WTC11 (cell line): Measurements from ENCODE around the gene TNIK.

ENCODE experiments used
- ETV6 ChIP-seq: sonication (generic); formaldehyde crosslinking; IDR thresholded peaks from 2 replicates; pipeline ENCODE4 v1.8.1; 2022; ENCODE audit warnings: mild to moderate bottlenecking, missing genetic modification reagents
- FOXP4 ChIP-seq: sonication (generic); formaldehyde crosslinking; IDR thresholded peaks from 2 replicates; pipeline ENCODE4 v1.8.0; 2022; ENCODE audit warnings: mild to moderate bottlenecking, missing genetic modification reagents
- OVOL2 ChIP-seq: fragments of 250-450 bp; sonication (Bioruptor Pico); IDR thresholded peaks from 2 replicates; pipeline ENCODE4 v1.9.0; 2021; ENCODE audit warnings: mild to moderate bottlenecking, borderline replicate concordance
- SMAD3 ChIP-seq: sonication (generic); formaldehyde crosslinking; IDR thresholded peaks from 2 replicates; pipeline ENCODE4 v1.8.0; 2022; ENCODE audit warnings: missing genetic modification reagents, mild to moderate bottlenecking, borderline replicate concordance
- SP1 ChIP-seq: sonication (generic); formaldehyde crosslinking; conservative IDR thresholded peaks from 2 replicates; pipeline ENCODE4 v1.8.1; 2022; ENCODE audit warnings: missing genetic modification reagents
- TP53 ChIP-seq: sonication (generic); formaldehyde crosslinking; IDR thresholded peaks from 2 replicates; pipeline ENCODE4 v1.8.1; 2023; ENCODE audit warnings: mild to moderate bottlenecking, missing genetic modification reagents
- ZNF423 ChIP-seq: fragments of 250-450 bp; sonication (Bioruptor Pico); IDR thresholded peaks from 2 replicates; pipeline ENCODE4 v2.1.2; 2022; ENCODE audit warnings: mild to moderate bottlenecking, moderate library complexity
- ZNF671 ChIP-seq: fragments of 250-450 bp; sonication (Bioruptor Pico); IDR thresholded peaks from 2 replicates; pipeline ENCODE4 v1.8.0; 2021; ENCODE audit warnings: mild to moderate bottlenecking
- TF ChIP-seq, protein P1 (sequence below): fragments of 200-600 bp; IDR thresholded peaks from 2 replicates; pipeline ENCODE4 v1.8.0; 2022; ENCODE audit warnings: antibody characterized with exemption
- TF ChIP-seq, protein P2 (sequence below): sonication (generic); formaldehyde crosslinking; IDR thresholded peaks from 2 replicates; pipeline ENCODE4 v1.8.1; 2023; ENCODE audit warnings: mild to moderate bottlenecking, missing genetic modification reagents
- TF ChIP-seq, protein P3 (sequence below): sonication (generic); formaldehyde crosslinking; IDR thresholded peaks from 2 replicates; pipeline ENCODE4 v1.8.1; 2022; ENCODE audit warnings: low read depth, mild to moderate bottlenecking, moderate library complexity, missing genetic modification reagents, borderline replicate concordance

DNA sequence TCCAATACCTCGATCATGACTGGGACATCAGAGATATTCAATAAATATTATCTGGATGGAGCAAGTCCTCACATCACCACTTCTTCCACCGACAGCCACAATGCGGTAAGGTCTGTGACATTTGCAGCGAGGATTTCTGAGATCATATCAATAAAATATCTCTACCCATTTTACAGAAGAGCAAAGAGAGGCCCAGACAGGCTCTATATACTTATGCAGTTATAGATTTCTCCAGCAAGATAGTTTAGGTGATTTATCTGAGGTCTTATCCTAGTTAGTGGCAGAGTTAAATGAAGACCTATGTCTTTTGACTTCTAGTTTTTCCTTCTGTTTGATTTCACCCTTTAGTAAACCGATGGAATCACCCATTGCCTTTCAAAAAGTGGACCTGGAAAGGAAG lies 81.6 kb downstream of the TNIK start:
- TF ChIP-seq, protein P1, sequence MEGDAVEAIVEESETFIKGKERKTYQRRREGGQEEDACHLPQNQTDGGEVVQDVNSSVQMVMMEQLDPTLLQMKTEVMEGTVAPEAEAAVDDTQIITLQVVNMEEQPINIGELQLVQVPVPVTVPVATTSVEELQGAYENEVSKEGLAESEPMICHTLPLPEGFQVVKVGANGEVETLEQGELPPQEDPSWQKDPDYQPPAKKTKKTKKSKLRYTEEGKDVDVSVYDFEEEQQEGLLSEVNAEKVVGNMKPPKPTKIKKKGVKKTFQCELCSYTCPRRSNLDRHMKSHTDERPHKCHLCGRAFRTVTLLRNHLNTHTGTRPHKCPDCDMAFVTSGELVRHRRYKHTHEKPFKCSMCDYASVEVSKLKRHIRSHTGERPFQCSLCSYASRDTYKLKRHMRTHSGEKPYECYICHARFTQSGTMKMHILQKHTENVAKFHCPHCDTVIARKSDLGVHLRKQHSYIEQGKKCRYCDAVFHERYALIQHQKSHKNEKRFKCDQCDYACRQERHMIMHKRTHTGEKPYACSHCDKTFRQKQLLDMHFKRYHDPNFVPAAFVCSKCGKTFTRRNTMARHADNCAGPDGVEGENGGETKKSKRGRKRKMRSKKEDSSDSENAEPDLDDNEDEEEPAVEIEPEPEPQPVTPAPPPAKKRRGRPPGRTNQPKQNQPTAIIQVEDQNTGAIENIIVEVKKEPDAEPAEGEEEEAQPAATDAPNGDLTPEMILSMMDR: no peak
- TF ChIP-seq ZNF423 (no peak), OVOL2 (CRISPR knock-in tag) (no peak), SMAD3 (CRISPR knock-in tag) (no peak), FOXP4 (CRISPR knock-in tag) (no peak), ZNF671 (CRISPR knock-in tag) (no peak), SP1 (CRISPR knock-in tag) (no peak), ETV6 (CRISPR knock-in tag) (no peak), TP53 (no peak)
- TF ChIP-seq, protein P2, sequence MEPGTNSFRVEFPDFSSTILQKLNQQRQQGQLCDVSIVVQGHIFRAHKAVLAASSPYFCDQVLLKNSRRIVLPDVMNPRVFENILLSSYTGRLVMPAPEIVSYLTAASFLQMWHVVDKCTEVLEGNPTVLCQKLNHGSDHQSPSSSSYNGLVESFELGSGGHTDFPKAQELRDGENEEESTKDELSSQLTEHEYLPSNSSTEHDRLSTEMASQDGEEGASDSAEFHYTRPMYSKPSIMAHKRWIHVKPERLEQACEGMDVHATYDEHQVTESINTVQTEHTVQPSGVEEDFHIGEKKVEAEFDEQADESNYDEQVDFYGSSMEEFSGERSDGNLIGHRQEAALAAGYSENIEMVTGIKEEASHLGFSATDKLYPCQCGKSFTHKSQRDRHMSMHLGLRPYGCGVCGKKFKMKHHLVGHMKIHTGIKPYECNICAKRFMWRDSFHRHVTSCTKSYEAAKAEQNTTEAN: no peak
- TF ChIP-seq, protein P3, sequence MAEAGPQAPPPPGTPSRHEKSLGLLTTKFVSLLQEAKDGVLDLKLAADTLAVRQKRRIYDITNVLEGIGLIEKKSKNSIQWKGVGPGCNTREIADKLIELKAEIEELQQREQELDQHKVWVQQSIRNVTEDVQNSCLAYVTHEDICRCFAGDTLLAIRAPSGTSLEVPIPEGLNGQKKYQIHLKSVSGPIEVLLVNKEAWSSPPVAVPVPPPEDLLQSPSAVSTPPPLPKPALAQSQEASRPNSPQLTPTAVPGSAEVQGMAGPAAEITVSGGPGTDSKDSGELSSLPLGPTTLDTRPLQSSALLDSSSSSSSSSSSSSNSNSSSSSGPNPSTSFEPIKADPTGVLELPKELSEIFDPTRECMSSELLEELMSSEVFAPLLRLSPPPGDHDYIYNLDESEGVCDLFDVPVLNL (CRISPR knock-in tag): no peak
